Sciatic nerve (tissue), 1 donor: ENCODE data around the gene OLFM4. TPM values are rescaled to one million over a fixed set of nuclear protein-coding genes. Genes with fewer than 3 reads are reported as not detected.

Experiments
- total RNA-seq: library from RNA; stranded (reverse); fragmentation: NEBNext Ultra II Directional; extraction: Animal tissue kit (Norgen Biotek cat#: 25700); gene quantifications from one replicate; pipeline ENCODE4 v1.2.1, GENCODE V29; 2021
- donor health status: DM: no; HTN: no; CAD: no.

OLFM4 gene
- total RNA-seq, 1 donor from 2014 or later: 3.1 TPM

Other genes starting within 250 kb of the OLFM4 start
- gene PCDH8, start 180.2 kb upstream of the OLFM4 start, total RNA-seq: 1.9 TPM